NK-92 treated with Interleukin-12 subunit alpha and Interleukin-12 subunit beta, amount 100 ng/mL, for 24 hours (cell line): ENCODE data around the gene GPX5.
"Not testable (repeated sequence)": the region's sequence is repeated elsewhere in the genome, so short reads cannot be mapped to it uniquely, and the experiment has no call there.

ENCODE experiments used
- DNase-seq: peaks from one replicate; lab custom pipeline; 2025; lab: John Stamatoyannopoulos, UW

GPX5 gene

DNA sequence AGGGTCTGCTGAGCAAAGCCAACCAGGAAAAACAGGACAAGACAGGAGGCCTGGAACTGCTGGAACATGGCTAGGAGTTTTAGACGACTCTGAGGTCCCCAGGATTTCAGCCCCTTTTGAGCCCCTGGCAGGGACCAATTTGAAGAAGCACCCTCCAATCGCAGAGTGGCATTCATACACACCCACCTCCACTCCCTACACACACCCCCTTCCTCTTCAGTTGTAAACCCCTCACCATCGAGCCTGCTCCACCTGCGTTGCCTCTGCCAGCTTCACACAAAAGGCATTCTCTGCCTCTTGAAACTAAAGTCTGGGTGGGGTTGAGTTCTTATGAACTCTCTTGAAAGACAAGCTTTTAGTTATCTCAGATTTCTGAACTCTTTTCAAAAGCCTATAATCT lies 10.0 kb upstream of the GPX5 start, which contains the start of gene GPX6:
TSS of gene GPX6 (minus strand) at position 118 of the 400 bp plus-strand sequence. CDS start at position 68, 50 bp downstream.
- no peak for DNase-seq

DNA sequence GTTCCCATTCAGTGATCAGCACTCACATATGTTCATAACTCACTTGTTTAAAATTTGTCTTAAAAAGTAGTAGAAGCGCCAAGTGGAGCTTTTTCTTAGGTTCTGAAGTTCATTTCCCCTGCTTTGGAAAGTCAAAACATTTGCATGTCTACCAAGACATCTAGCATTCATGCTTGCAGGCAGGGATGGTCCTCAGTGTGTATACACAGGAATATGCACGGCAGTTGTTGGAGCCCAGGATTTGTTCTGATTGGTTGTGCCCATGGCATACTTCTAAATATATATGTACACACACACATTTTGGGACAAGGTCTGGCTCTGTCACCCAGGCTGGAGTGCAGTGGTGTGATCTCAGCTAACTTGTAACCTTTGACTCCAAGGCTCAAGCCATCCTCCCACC lies 7.7 kb upstream of the GPX5 start:
- DNase-seq = no peak

DNA sequence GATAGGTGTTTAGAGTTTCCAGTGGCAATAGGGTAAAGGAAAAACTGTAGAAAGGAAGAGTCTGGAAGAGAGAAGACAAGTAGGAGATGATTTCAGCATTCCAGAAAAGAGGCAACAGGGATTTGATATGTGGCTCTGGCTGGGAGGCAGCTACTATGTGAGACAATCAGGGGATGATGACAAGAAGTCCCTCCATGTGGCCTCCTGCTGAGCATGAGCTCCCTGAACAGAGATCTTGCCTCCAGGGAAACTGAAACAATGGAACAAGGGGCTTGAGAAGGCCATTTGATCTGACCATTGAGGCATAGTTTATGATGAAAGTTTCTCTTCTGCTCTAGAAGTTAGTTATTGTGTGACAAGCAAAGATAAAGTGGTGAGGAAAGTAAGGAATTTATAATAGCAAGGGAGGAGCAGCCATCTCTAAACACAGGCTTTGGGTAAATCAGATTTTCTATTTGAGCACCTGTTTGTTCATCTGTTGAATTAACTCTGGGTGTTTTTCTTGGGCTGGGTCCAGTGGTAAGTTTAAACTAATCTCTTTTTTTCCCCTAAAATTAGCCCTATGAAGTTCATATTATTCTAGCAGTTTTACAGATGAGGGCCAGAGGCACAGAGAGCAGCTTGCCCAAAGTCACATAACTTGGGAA lies 3.0 kb upstream of the GPX5 start:
- DNase-seq = no peak

GRCh38 chr6:28523241-28523622 lies 2.4 kb upstream of the GPX5 start:
- DNase-seq = no peak

GRCh38 chr6:28530777-28531176 lies 5.1 kb downstream of the GPX5 start:
- no peak for DNase-seq

GRCh38 chr6:28531479-28532128 lies 5.9 kb downstream of the GPX5 start:
- DNase-seq = no peak

- DNase-seq = no peak
Observed at GRCh38 chr6:28534306-28534705, 8.6 kb downstream of the GPX5 start.

- DNase-seq = no peak
Observed at GRCh38 chr6:28534875-28535274, 9.2 kb downstream of the GPX5 start.

DNA sequence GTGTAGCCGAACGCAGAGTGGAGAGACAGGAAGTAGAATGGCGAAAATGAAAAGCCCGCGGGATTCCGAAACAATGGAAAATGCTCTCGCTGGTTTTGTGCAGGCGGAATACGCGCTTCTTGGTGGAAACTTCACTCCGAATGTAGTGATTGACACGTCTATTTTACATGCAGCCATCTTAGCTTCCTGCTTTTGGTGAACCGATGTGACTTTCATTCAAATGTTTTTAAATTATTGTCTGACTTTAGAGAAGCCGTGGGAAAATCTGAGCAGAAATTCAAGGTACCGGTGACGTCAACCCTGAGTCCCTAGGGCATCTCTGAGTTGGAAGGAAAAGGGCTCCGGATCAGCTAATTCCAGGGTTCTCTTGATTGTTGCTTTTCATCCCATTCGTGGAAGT lies 11.4 kb downstream of the GPX5 start:
- no peak for DNase-seq

GRCh38 chr6:28537509-28538140 lies 11.9 kb downstream of the GPX5 start:
- no peak for DNase-seq

DNA sequence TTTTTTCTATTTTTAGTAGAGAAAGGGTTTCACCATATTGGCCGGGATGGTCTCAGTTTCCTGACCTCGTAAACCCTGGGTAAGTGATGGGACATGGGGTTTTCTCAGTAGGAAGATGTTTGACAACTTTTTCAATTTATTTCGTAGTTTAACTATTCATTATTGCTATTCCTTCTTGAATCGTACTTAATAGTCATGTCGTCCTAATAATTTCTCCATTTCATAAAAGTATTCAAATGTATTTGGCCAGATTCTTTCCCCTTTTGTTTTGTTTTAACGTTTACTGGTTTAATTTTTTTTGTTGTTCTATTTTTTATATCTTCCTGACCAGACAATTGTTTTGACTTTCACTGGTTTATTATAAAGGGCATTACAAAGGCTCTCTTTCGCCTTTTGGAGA lies 16.3 kb downstream of the GPX5 start:
- DNase-seq = no peak

GRCh38 chr6:28542440-28543296 lies 17.0 kb downstream of the GPX5 start:
- no peak for DNase-seq

DNA sequence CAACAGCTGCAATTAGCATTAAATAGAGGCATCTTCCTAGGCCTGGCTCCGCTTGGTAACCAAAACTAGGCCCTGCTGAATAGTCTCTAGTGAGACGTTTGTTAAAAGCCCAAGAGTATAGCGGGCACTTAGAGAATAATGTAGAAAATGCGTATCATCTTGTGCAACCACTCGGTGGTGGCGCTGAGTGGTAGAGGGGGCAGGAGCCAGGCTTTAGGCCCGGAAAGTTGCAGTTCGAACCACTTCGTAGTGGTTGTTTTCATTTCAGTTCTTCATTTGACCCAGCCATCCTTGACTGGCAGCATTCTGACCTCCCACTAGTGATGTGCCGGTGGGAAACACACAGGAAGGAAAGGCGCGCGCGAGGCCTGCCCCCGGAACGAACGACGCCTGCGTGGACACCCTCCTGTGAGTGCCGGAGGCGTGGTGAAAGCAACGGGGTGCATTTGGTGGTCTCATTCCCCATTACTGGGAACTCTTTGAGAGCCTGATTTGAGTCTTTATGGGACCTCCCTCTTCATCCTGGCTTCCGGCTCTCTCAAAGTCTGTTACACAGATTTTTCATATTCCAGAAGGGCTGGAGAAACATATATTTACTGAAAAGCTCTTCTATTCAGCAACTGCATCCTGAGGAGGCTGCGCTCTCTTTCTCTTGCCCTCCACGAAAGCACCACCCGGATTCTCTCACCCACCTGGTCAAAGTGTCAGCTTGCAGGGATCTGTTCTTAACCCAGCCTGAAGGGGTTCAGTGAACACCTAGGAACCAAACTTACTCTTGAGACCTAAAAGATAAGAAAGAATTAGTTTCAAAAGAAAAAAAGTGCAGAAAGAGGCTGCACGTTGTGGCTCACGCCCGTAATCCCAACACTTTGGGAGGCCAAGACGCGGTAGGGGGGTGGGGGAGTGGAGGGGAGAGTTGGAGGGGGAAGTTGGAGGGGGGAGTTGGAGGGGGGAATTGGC lies 18.2 kb downstream of the GPX5 start:
- no peak for DNase-seq

- no peak for DNase-seq
Observed at GRCh38 chr6:28545955-28546354, 20.3 kb downstream of the GPX5 start.

GRCh38 chr6:28547003-28547402 lies 21.3 kb downstream of the GPX5 start:
- DNase-seq = not testable (repeated sequence)

- DNase-seq = no peak
Observed at GRCh38 chr6:28551891-28552666, 26.4 kb downstream of the GPX5 start.

DNA sequence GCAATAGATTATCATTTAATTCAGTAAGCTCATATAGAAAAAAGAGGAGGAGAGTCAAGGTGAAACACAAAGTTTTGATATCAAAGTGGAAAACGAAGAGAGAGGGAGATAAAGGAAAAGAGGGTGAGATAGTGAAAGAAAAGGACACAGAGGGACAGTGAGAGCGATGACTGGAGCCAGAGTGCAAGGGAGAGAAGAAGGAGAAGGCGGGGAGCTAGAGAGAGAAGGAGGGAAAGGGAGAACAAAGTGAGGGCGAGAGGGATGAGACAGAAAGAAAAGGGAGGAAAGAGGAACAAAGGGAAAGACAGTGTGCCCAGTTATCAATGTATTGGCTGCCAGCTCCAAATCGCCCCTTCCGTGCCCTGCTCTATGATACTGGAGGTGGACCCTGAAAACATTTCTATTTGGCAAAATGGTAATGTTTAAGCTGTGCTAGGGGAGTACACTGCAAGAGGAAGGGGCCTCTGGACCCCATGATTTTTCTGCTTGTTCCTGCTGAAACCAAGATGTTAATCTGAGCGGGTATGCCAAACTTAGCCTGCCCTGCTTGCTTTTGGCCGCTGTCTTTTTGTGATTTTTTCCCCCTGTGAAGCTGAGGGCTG lies 27.8 kb downstream of the GPX5 start:
- DNase-seq = no peak

DNA sequence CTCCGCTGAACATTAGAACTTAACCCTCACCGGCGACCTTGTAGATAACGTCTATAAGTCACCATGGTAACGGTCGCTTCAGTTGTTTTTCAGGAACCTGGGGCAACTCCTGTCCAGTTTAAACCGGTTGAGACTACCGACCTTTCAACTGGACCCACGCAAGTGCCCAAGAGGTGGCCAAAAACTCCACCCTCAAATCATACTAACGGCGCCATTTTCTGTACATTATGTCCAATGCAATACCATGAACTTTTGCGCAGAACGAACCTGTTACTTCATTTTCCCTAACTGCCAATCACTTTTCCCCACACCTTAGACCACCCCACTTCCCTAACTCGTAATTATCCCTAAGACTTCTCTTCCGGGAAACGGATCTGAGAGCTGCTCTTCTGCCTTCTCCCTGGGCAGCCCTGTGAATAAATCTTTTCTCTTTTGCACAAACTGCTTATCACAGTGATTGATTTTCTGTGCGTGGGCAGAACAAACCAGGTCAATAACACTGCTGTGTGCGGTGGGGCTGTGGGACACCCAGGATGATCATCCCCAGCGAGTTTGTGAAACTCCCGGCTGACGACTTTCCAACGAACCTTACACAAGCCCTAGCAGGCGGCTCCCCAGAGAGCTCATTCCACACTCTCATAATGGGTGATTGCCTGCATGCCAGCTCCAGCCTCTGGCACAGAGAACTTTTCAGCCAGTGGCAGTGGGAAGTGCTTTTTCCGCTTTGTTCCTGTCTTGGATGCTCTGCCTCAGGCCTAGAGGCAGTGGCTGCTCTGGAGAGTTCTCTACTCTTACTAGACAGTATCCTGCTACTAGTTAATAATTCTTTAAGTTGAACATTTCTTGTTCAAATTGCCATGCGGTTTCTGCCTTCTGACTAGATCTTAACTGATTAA lies 28.6 kb downstream of the GPX5 start:
- DNase-seq = no peak

GRCh38 chr6:28555136-28555535 lies 29.5 kb downstream of the GPX5 start:
- DNase-seq = no peak
